ENCODE data around the gene ARSG.
A peak's percentile ranks its signal among the peaks of the same experiment; 100 is the strongest.
"Not testable (repeated sequence)": the region's sequence is repeated elsewhere in the genome, so short reads cannot be mapped to it uniquely, and the experiment has no call there.

The ARSG gene

GRCh38 chr17:68325961-68326360 lies 34.7 kb downstream of the ARSG start:
- no peak for DNase-seq (ENCODE audit: insufficient read length, low spot score)
- FAIRE-seq, result peak; percentile 55

DNA sequence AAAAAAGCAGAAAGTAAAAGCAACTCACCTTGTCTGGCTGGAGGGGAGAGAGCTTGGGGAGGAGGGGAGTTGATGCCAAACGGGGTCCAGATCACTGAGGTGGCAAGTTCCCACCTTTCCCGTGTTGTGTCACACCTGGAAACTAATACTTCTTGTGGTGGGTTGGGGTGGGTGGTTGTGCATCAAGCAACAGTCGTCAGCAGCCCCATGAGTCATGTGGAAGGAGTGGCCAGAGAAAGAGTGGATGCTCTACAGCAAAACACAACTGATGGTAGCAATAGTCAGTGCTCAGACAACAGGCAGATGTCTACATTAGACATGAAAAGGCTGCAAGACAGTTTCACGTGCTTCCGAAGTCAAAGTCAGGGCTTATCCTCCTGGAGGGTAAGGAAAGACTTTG lies 35.4 kb downstream of the ARSG start:
- FAIRE-seq, result no peak
- DNase-seq (ENCODE audit: insufficient read length, low spot score), result no peak

DNA sequence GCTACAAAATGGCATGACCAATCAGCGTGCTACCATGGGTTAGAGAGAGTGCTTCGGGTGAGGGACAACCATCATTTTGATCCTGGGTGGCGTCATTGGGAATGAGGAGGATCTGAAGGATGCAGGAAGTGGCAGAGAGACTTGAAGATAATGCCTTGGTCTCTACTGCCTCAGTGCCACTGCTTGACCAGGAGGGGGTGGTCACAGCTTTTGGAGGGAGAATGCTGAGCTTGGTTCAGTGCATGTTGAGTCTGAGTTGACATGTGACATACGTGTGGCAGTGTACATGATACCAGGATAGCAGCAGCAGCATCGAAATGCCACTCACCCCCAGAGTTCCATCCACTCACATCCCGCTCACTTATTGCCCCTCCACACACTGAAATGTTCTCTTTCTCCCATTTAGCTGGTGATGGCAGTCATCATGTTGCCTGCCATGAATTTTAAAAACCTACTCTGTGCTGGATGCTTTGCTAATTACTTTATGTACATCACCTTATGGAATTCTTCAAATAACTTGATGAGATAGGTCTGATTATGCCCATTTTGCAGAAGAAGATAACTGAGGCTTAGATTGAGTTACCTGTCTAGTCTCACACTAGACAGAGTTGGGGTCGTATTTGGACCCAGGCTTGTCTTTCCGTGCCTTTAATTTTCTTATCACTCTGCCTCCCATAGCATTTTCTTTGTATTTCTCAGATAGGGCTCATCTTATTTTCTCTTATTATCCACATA lies 36.7 kb downstream of the ARSG start:
- DNase-seq (ENCODE audit: insufficient read length, low spot score), result no peak
- peak; percentile 13 for FAIRE-seq

- DNase-seq (ENCODE audit: insufficient read length, low spot score) (no peak), FAIRE-seq (no peak)
Observed at GRCh38 chr17:68328676-68329075, 37.4 kb downstream of the ARSG start.

- DNase-seq (ENCODE audit: insufficient read length, low spot score) (no peak), FAIRE-seq (no peak)
Observed at GRCh38 chr17:68329331-68329730, 38.0 kb downstream of the ARSG start.

DNA sequence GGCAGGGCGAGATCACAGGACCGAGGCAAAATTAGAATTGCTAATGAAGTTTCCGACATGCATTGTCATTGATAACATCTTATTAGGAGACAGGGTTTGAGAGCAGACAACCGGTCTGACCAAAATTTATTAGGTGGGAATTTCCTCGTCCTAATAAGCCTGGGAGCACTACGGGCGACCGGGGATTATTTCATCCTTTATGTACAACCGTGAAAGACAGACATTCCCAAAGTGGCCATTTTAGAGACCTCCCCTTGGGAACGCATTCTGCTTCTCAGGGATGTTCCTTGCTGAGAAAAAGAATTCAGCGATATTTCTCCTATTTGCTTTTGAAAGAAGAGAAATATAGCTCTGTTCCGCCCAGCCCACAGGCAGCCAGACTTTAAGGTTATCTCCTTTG lies 40.6 kb downstream of the ARSG start:
- not testable (repeated sequence) for FAIRE-seq; DNase-seq (ENCODE audit: insufficient read length, low spot score)

DNA sequence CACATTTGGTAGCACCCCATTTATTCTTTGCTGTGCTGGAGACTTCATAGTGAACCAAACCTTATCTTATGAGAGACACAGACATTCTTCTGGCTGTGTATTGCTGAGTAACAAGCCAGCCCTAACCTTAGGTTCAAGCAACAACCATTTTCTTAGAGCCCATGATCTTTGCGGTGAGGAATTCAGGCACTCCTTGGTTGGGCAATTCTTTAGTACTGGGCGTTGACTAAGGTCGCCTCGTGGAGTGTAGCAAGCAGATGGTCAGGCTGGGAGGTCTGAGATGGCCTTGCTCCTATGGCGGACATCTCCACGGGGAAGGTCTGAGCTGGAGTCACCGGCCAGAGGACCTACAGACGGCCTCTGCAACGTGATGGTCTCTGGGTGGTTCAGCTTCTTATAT lies 43.1 kb downstream of the ARSG start:
- FAIRE-seq (no peak), DNase-seq (ENCODE audit: insufficient read length, low spot score) (no peak)

- FAIRE-seq, result peak; percentile 16
- no peak for DNase-seq (ENCODE audit: insufficient read length, low spot score)
Observed at GRCh38 chr17:68341482-68341881, 50.2 kb downstream of the ARSG start.

- FAIRE-seq, result no peak
- DNase-seq (ENCODE audit: insufficient read length, low spot score), result no peak
Observed at GRCh38 chr17:68343976-68344375, 52.7 kb downstream of the ARSG start.

- no peak for DNase-seq (ENCODE audit: insufficient read length, low spot score)
- peak; percentile 42 for FAIRE-seq
Observed at GRCh38 chr17:68344701-68345136, 53.4 kb downstream of the ARSG start.

DNA sequence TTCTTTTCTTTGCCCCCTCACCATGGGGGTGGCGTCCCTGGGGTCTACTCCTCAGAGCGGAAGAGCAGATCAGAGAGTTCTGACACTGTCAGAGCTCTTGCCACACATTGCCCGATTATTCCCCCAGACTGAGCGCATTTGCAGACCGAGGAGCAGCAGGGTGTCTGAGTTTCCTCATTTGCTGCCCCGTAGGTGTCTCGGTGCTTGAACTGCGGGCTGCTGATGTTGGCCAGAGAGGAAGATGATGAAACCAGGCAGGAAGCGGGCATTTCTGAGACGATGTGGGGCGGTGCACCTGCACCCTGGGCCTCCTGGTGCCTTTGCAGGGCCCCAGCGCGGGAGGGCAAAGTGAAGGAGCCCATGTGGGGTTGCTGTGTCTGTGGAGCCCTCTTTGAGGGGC lies 55.2 kb downstream of the ARSG start:
- FAIRE-seq, result no peak
- DNase-seq (ENCODE audit: insufficient read length, low spot score), result no peak

DNA sequence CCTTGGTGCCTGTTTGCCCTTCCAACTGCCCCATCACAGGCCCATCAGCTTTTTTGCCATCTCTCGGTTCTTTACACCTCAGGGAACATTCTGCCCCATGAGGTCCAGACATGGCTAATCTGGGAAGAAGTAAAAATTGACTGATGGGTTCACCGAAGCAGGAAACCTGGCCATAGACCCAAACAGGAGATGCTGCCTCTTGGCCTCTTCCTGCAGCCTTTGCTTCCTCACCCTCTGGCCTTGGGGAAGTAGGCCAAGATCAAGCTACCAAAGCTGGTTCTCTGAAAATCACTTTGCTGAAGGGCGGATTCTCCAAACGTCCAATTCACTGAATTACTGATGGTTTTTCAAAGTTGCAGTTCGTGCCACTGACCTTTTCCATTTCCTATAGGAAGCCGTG lies 56.1 kb downstream of the ARSG start:
- FAIRE-seq, result no peak
- DNase-seq (ENCODE audit: insufficient read length, low spot score), result no peak

DNA sequence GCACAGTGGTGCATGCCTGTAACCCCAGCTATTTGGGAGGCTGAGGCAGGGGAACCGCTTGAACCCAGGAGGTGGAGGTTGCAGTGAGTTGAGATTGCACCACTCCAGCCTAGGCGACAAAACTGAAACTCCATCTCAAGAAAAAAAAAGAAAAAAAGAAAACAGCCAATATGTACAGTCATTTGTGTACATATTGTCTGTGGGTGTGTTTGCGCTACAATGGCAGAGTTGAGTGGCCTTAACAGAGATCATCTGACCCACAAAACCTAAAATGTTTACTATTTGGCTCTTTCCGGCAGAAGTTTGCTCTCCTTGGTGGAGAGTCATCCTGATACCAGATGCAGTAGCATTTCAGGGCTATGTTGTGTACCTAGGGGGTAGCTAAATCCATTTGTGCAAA lies 57.9 kb downstream of the ARSG start:
- DNase-seq (ENCODE audit: insufficient read length, low spot score) (no peak), FAIRE-seq (no peak)

- peak; percentile 48 for DNase-seq (ENCODE audit: insufficient read length, low spot score)
- no peak for FAIRE-seq
Observed at GRCh38 chr17:68351395-68351794, 60.1 kb downstream of the ARSG start.

- FAIRE-seq (no peak), DNase-seq (ENCODE audit: insufficient read length, low spot score) (no peak)
Observed at GRCh38 chr17:68352041-68352440, 60.7 kb downstream of the ARSG start.

DNA sequence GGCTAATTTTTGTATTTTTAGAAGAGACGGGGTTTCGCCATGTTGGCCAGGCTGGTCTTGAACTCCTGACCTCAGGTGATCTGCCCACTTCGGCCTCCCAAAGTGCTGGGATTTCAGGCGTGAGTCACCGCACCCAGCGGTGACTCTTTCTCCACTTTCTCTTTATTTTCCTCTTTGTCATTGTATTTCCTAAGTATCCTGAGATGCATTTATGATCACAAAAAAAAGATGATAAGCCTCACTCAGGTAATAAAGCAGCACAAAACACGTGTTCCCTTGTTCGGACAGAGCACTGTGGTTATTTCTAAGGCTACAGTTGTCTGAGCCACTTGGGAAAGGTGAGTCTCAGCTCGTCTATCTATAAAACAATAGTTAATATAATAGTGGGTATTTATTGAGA lies 61.4 kb downstream of the ARSG start:
- not testable (repeated sequence) for FAIRE-seq

DNA sequence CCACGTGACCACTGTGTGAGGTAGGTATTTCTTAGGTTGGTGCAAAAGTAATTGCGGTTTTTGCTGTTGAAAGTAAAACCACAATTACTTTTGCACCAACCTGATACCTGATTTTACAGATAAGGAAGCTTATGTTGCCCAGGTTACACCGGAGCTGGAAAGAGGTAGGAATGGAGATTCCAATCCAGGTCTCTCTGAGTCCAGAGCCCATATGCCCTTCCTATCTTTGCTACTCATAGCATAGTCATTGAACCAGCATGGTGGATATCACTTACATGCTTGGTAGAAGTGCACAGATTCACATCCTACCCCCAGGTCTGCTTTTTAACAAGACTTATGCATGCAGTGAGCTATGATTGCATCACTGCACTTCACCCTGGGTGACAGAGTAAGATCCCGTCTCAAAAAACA lies 61.8 kb downstream of the ARSG start:
- FAIRE-seq (no peak), DNase-seq (ENCODE audit: insufficient read length, low spot score) (no peak)

More for the DNA sequence above, 61.4 kb downstream of the ARSG start:
- not testable (repeated sequence) for DNase-seq (ENCODE audit: insufficient read length, low spot score)

DNA sequence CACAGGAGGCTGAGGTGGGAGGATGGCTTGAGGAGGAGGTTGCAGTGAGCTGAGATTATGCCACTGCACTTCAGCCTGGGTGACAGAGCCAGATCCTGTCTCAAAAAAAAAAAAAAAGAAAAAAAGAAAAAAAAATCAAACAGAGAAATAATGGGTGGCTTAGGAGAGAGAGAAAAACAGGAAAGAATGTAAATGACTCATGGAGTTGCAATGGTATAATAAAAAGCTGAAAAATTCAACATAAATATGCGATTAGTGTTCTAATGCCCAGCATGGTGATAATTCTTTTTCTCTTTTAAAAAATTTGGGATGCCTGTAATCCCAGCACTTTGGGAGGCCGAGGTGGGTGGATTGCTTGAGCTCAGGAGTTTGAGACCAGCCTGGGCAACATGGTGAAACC lies 63.0 kb downstream of the ARSG start:
- not testable (repeated sequence) for FAIRE-seq
- DNase-seq (ENCODE audit: insufficient read length, low spot score), result peak; percentile 73

GRCh38 chr17:68355108-68355507 lies 63.8 kb downstream of the ARSG start:
- FAIRE-seq, result not testable (repeated sequence)
- DNase-seq (ENCODE audit: insufficient read length, low spot score), result peak; percentile 62

DNA sequence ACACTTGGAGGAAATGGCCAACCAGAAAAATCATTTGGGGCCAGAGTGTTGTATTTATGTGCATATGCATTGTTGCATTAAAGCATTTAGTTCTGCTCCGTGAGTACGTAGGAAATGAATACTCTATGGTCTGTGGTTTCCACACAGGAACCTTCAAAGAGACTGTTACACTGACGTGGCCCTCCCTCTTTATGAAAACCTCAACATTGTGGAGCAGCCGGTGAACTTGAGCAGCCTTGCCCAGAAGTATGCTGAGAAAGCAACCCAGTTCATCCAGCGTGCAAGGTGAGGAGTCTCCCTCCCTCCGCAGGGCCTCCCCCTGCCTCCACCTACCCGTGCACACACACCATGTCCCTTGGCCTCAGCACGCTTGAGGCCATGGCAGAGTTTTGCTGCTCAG lies 65.2 kb downstream of the ARSG start:
- DNase-seq (ENCODE audit: insufficient read length, low spot score), result no peak
- no peak for FAIRE-seq

- DNase-seq (ENCODE audit: insufficient read length, low spot score), result no peak
- no peak for FAIRE-seq
Observed at GRCh38 chr17:68356949-68357455, 65.7 kb downstream of the ARSG start.

DNA sequence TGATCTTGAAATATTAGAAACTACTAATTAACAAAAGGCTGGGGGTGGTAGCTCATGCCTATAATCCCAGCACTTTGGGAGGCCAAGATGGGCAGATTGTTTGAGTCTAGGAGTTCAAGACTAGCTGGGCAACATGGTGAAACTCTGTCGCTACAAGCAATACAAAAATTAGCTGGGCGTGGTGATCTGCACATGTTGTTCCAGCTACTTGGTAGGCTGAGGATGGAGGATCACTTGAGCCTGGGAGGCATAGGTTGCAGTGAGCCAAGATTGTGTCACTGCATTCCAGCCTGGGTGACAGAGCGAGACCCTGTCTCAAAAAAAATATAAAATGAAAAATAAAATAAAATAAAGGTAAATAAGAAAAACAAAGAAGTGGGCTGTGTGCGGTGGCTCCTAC lies 66.6 kb downstream of the ARSG start:
- no peak for FAIRE-seq
- DNase-seq (ENCODE audit: insufficient read length, low spot score), result no peak

Data from HTR-8/SVneo (cell line).